22Rv1 (cell line): Measurements from ENCODE around the gene NPHP4.

Source experiments
- CTCF ChIP-seq: fragments of 450-650 bp; IDR thresholded peaks from 2 replicates; pipeline ENCODE4 v1.5.1; 2017; ENCODE audit warnings: mild to moderate bottlenecking
- ZFX ChIP-seq: fragments of 450-650 bp; IDR thresholded peaks from 2 replicates; pipeline ENCODE4 v1.6.1; 2017; ENCODE audit warnings: antibody characterized with exemption, borderline replicate concordance

GRCh38 chr1:5969168-5969567 lies 23.1 kb downstream of the NPHP4 start:
- TF ChIP-seq CTCF = no peak
- TF ChIP-seq ZFX = no peak
